ENCODE results near the gene MYO1D. TPM values are rescaled to one million over a fixed set of nuclear protein-coding genes. Genes with fewer than 3 reads are reported as not detected.

MYO1D gene
- total RNA-seq, 1 experiment from 2014 or later: 1.3 TPM

DNA sequence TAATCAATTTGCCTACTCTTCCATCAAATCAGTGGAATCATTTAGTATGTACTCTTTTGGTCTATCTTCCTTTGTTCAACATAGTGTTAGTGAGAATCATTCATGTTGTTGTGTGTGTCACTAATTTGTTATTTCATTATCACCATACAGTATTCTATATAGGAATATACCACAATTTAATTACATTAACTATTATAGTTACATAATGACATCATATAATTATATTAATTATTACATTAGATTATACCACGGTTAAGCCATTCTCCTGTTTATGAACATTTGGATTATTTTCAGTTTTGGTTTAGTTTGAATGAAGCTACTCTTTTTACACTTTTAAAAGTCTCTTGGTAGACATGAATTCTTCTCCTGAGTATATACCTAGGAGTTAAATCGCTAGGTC lies 40.4 kb downstream of the MYO1D start:
- Histone ChIP-seq H3K27me3 (ENCODE audit: control insufficient read depth, insufficient read depth, low read length) (peaks cover 7% of the 10 kb centered on the region), H3K4me1 (ENCODE audit: control insufficient read depth, insufficient read depth, low read length) (no peaks in the 10 kb centered on the region)
- no peak for ATAC-seq

DNA sequence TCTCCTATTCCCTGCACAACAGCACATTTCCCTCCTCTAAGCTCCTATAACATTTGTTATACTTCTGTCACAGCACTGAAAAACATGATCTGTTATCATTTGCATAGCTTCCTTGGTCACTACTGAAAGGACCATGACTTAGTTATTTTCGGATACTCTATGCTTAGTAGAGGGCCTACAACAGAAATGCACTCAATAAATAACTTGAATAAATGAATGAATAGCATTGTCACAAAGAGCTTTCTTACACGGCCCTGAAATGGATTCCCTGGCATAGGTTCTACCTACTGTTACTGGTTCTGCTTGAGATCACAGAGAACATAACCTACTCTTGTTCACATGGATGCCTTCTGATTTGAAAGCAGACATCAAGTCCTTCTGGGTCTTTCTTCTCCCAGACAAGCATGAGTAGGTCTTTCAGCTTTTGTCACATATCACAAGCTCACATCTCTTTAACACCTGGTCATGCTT lies 41.6 kb downstream of the MYO1D start:
- TF ChIP-seq SIN3A (IDR thresholded peaks at IDR 0.05; ENCODE audit: borderline replicate concordance, insufficient read depth, low read depth, low read length): no peak
- TF ChIP-seq REST (IDR thresholded peaks at IDR 0.05; ENCODE audit: insufficient read depth in 1 of 2, low read depth in 2 of 2, low read length in 1 of 2): no peak
- no peak for TF ChIP-seq TCF7L2 (IDR thresholded peaks at IDR 0.05; ENCODE audit: low read depth, low read length)
- TF ChIP-seq POLR2AphosphoS5 (IDR thresholded peaks at IDR 0.05; ENCODE audit: low read depth, low read length): no peak
- no peak for TF ChIP-seq CTCF (IDR thresholded peaks at IDR 0.05)
- intact Hi-C loops (cut with micrococcal nuclease; ENCODE audit: unreplicated experiment): no loop called here
- Histone ChIP-seq H3K9me3 (ENCODE audit: control insufficient read depth, insufficient read depth, low read depth, low read length) (no peaks in the 10 kb centered on the region), H3K4me3 (ENCODE audit: low read depth in 2 of 2, low read length in 2 of 2) (no peak overlapping the region), H3K4me1 (ENCODE audit: control insufficient read depth, insufficient read depth, low read length) (no peaks in the 10 kb centered on the region), H3K27ac (ENCODE audit: low read length) (no peak overlapping the region), H3K36me3 (ENCODE audit: control insufficient read depth, insufficient read depth, low read length) (no peaks in the 10 kb centered on the region), H3K27me3 (ENCODE audit: control insufficient read depth, insufficient read depth, low read length) (peaks cover 7% of the 10 kb centered on the region)
- DNase-seq (ENCODE audit: low read depth, low spot score) (no peak), ATAC-seq (no peak)
- ChIA-PET POLR2A (no interaction called here), CTCF (interaction anchor here (0.9 kb wide), 1 partner anchor 176 kb away, joined by 5 read pairs; no protein-coding TSS in a partner anchor)
- no TSS peak for BruUV-seq (replicated peaks)
- in situ Hi-C loops (cut with HindIII; ENCODE audit: low pct_unique_long_range_greater_than_20kb, low sequenced_read_pairs): no loop called here

More for the DNA sequence above, 40.4 kb downstream of the MYO1D start:
- Histone ChIP-seq H3K4me3 (ENCODE audit: low read depth in 2 of 2, low read length in 2 of 2) (no peak overlapping the region), H3K27ac (ENCODE audit: low read length) (no peak overlapping the region), H3K9me3 (ENCODE audit: control insufficient read depth, insufficient read depth, low read depth, low read length) (no peaks in the 10 kb centered on the region), H3K36me3 (ENCODE audit: control insufficient read depth, insufficient read depth, low read length) (no peaks in the 10 kb centered on the region)
- DNase-seq (ENCODE audit: low read depth, low spot score): no peak
- ChIA-PET CTCF (no interaction called here), POLR2A (no interaction called here)
- in situ Hi-C loops (cut with HindIII; ENCODE audit: low pct_unique_long_range_greater_than_20kb, low sequenced_read_pairs): no loop called here
- no peak for TF ChIP-seq TCF7L2 (IDR thresholded peaks at IDR 0.05; ENCODE audit: low read depth, low read length)
- TF ChIP-seq REST (IDR thresholded peaks at IDR 0.05; ENCODE audit: insufficient read depth in 1 of 2, low read depth in 2 of 2, low read length in 1 of 2): no peak
- no peak for TF ChIP-seq SIN3A (IDR thresholded peaks at IDR 0.05; ENCODE audit: borderline replicate concordance, insufficient read depth, low read depth, low read length)
- no peak for TF ChIP-seq CTCF (IDR thresholded peaks at IDR 0.05)
- TF ChIP-seq POLR2AphosphoS5 (IDR thresholded peaks at IDR 0.05; ENCODE audit: low read depth, low read length): no peak
- BruUV-seq (replicated peaks): no TSS peak
- intact Hi-C loops (cut with micrococcal nuclease; ENCODE audit: unreplicated experiment): no loop called here

Data from Panc1 (cell line).